AG04449 (cell line): ENCODE results near the gene PISD.

Source experiments
- CTCF ChIA-PET: fragments of 350-600 bp; formaldehyde crosslinking; extraction: SDS; loops from one replicate; lab custom pipeline; 2021; ENCODE audit warnings: antibody characterized with exemption; lab: Yijun Ruan, JAX
- POLR2A ChIA-PET: fragments of 400-600, 350-600 bp; formaldehyde crosslinking; extraction: SDS; loops from one replicate; lab custom pipeline; 2020; ENCODE audit warnings: antibody characterized with exemption, inconsistent platforms; lab: Yijun Ruan, JAX
- DNase-seq: peaks from one replicate; pipeline ENCODE4 v3.0.0-alpha.2; 2010; ENCODE audit warnings: low read depth, low spot score
- H3K4me3 ChIP-seq: 2 replicates; pipeline ENCODE4 v1.5.1; 2011; ENCODE audit warnings: low read depth, mild to moderate bottlenecking, control low read depth, low read length
- CTCF ChIP-seq: IDR thresholded peaks from one replicate; pipeline ENCODE4 v1.5.1; 2011; ENCODE audit warnings: mild to moderate bottlenecking, moderate library complexity, low read length, control low read depth, inconsistent platforms; ENCODE audit not compliant: insufficient read depth; ENCODE audit errors: missing control alignments

Gene PISD

GRCh38 chr22:31623592-31624304 lies 38.3 kb downstream of the PISD start:
- no peak for DNase-seq
- ChIA-PET CTCF (interaction anchor here (0.8 to 1.8 kb wide), 6 partner anchors 10 to 71 kb away, joined by 3 to 9 read pairs (median 3); no protein-coding TSS in a partner anchor), POLR2A (no interaction called here)
- H3K4me3 ChIP-seq, result no peak overlapping the region
- TF ChIP-seq CTCF, result no peak

GRCh38 chr22:31622980-31623379 lies 39.0 kb downstream of the PISD start:
- ChIA-PET POLR2A (no interaction called here), CTCF (interaction anchor here (0.9 to 1.8 kb wide), 4 partner anchors 11 to 70 kb away, joined by 3 to 9 read pairs (median 4); no protein-coding TSS in a partner anchor)

GRCh38 chr22:31621507-31622124 lies 40.4 kb downstream of the PISD start:
- TF ChIP-seq CTCF, result no peak
- ChIA-PET CTCF (interaction anchor here (1.3 kb wide), 1 partner anchor 9 kb away, joined by 3 read pairs; no protein-coding TSS in a partner anchor), POLR2A (no interaction called here)
- H3K4me3 ChIP-seq, result no peak overlapping the region
- no peak for DNase-seq

More at GRCh38 chr22:31622980-31623379, 39.0 kb downstream of the PISD start:
- H3K4me3 ChIP-seq, result no peak overlapping the region
- TF ChIP-seq CTCF, result no peak
- no peak for DNase-seq

GRCh38 chr22:31620756-31621480 lies 41.1 kb downstream of the PISD start:
- no peak overlapping the region for H3K4me3 ChIP-seq
- no peak for TF ChIP-seq CTCF
- CTCF ChIA-PET, result interaction anchor here (1.0 to 1.3 kb wide), 3 partner anchors 10 to 59 kb away, joined by 3 to 4 read pairs (median 3); no protein-coding TSS in a partner anchor
- no peak for DNase-seq
- POLR2A ChIA-PET, result no interaction called here

- no peak for DNase-seq
- ChIA-PET CTCF (interaction anchor here (0.8 to 2.3 kb wide), 4 partner anchors 11 to 168 kb away, joined by 3 to 6 read pairs (median 4); no protein-coding TSS in a partner anchor), POLR2A (interaction anchor here (0.9 kb wide), 1 partner anchor 10 kb away, joined by 3 read pairs; no protein-coding TSS in a partner anchor)
- H3K4me3 ChIP-seq, result no peak overlapping the region
- no peak for TF ChIP-seq CTCF
These were observed 42.3 kb downstream of the PISD start for GRCh38 chr22:31619611-31620300.
